Limb (tissue), 2 donors: ENCODE data around the gene FAM114A2.
"Not testable (repeated sequence)": the region's sequence is repeated elsewhere in the genome, so short reads cannot be mapped to it uniquely, and the experiment has no call there.

Experiments
- DNase-seq, 2 donors: peaks; one replicate each; pipeline ENCODE4 v3.0.0-alpha.2; 2016; ENCODE audit errors: extremely low spot score in 2 of 2

FAM114A2 gene

DNA sequence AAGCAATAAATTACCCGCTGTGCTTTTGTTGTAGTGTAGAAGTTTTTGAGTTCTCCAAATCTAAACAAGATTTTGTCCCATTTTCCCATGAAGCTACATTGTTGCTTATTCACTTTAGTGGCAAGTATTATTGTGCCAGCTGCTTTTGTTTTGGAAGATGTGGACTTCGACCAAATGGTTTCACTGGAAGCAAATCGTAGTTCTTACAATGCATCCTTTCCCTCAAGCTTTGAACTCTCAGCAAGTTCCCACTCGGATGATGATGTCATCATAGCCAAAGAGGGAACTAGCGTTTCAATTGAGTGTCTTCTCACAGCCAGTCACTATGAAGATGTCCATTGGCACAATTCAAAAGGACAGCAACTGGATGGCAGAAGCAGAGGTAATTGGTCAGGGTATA lies 10.9 kb upstream of the FAM114A2 start:
- no peak for DNase-seq

GRCh38 chr5:154047324-154047723 lies 8.6 kb upstream of the FAM114A2 start:
- no peak for DNase-seq

- DNase-seq: no peak
These were observed 7.8 kb upstream of the FAM114A2 start for GRCh38 chr5:154046486-154046885.

DNA sequence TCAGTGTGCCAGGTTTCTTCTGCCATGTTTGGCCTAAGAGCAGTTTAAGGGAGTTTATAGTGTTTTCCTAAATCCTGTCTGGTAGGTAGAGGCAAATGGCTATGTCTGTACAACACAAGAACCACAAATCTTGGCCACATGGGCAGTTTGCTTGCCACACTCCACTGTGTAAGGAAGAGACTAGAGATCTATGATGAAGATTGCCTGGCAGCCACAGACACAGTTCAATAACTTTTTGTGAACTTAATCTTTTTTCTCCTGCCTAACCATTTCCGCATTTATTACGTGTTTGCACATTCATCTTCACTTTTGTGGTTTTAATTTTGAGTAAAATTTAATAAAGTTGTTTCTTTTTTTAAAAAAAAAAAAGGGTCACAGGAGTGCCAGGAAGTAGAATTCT lies 5.9 kb upstream of the FAM114A2 start:
- no peak for DNase-seq

DNA sequence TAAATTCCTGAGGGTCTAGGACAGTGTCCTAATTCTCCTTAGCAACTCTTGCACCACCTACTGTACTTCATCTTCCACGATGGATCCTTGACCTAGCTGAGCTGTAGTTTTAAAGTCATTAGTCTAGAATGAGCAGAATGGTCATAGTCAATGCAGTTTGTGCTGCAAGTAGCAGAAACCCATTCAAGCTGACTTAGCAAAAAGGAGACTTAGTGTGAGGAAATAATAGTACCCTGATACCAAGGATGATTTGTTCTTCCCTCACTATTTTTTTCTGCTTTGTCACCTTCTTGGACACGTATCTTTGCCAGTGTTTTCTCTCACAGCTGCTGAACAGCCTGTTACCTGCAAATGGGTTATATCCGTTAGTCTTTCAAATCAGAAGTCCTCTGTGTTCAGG lies 5.4 kb upstream of the FAM114A2 start:
- DNase-seq: no peak

DNA sequence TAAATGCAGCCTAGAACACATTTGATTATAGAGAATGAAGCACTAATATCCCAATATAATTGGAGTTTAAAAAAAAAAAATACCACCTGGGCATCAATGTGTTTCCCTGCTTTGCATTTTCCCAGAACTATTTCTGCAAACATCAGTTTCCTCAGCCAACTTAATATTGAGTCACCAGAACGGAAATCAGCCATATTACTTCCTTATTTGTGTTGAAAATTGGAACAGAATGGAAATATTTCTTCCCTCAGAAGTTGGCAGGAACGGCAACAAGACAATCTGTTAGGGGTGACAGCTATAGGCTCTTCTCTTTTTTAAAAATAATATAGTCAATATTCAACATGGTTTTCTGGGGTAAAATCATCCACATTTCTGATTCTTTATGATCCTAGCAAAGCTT lies 4.1 kb upstream of the FAM114A2 start:
- DNase-seq: no peak

- DNase-seq: no peak
These were observed 734 bp upstream of the FAM114A2 start for GRCh38 chr5:154039458-154039829.

GRCh38 chr5:154038261-154038706 lies 426 bp downstream of the FAM114A2 start:
- no peak for DNase-seq

- no peak for DNase-seq
These were observed 3.8 kb downstream of the FAM114A2 start for GRCh38 chr5:154034944-154035343.

DNA sequence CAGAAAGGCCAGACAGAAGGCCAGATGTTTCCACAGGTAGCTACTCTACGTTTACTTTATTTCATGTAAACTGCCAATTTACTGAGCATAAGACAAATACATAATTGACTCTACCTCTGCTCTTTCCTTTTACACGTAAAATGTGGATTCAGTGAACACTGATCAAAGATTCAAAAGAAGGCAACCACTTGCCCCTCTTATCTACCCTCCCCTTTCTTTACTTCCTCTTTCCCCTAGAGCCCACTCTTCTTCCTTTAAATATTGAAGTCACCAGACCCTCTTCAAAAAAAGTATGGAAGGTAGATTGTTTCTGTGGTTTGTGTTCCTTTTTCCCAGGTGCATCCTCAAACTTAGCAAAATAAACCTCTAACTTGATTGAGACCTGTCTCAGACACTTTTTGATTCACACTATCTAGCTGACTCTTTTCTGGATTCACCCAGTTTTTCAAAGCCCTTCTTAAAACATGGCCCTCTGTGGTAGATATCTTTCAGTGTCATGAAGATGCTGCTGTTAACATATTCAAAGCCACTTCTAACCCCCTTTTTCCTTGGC lies 6.7 kb downstream of the FAM114A2 start:
- DNase-seq: no peak

GRCh38 chr5:154025951-154026350 lies 12.8 kb downstream of the FAM114A2 start:
- DNase-seq: no peak

- DNase-seq: not testable (repeated sequence)
These were observed 19.8 kb downstream of the FAM114A2 start for GRCh38 chr5:154018919-154019318.

GRCh38 chr5:154015071-154015693 lies 23.5 kb downstream of the FAM114A2 start:
- no peak for DNase-seq

DNA sequence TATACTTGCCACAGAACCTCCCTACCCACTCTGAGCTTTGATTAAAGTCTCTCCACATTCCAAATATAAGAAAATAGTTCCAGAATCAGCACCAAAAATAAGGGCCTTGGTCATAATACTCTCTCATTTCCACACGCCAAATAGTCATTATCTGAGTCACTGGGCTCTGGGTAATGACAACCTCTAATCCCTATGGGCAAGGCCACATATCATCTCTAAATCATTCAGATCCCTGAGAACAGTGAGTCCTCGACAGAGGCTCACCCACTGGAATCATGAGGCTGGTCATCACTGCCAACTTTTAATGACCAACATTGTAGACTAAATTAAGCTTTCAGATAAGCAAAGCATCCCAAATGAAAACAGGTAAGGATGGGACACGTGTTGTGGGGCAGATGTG lies 28.1 kb downstream of the FAM114A2 start:
- no peak for DNase-seq

DNA sequence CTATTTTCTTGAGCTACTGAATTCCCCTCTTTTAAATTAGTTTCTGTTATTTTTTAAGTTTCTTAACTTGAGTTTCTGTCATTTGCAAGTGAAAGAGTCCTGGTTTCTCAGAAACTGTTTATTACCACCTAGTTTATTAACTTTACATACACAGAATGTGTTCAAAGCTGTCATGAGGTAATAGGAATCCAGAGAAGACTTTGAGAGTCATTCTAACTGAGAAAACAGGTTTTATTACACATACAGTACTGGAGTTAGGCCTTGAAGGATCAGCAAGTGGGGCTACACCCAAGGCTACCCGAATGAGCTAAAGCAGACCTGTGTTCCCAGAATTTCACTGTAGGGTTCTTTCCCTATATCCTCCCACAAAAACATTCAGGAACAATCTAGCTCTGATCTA lies 33.1 kb downstream of the FAM114A2 start:
- no peak for DNase-seq

GRCh38 chr5:154002511-154003020 lies 36.1 kb downstream of the FAM114A2 start:
- DNase-seq: no peak

DNA sequence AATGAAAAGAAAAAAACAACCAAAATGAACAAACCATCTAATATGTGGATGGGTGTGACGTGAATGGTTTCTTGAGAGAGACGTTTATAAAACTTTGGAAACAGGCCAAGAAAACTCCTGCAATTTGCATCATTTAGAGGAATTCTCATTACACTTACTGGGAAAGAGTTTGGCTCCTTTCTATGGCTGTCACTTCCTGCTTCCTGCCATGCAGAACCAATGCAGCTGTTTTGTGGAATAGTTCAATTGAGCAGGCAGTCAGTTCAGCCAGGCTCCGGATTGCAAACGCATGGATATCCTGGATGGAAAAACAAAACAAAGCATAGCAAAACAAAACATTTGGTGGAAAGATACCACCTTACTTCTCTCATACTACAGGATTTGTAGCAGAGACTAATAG lies 36.6 kb downstream of the FAM114A2 start:
- DNase-seq: peak in 1 of 2 donors; percentile 48

DNA sequence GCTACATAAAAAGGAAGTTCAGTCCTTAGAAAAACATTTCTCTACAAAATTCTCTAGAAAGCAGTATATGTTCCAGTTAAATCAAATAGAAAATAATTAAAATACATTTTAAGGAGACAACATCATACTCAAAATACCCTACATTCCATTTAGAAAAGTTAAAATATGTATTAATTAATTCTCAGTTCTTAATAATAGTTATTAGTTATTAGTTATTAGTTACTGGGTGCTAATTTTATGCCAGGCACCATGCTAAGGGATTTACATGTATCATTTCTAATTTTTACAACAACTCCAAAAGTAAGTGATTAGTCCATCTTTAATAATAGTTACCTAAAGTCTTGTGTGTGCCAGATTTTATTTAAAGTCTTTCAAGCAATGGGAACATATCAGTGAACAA lies 38.0 kb downstream of the FAM114A2 start:
- no peak for DNase-seq

DNA sequence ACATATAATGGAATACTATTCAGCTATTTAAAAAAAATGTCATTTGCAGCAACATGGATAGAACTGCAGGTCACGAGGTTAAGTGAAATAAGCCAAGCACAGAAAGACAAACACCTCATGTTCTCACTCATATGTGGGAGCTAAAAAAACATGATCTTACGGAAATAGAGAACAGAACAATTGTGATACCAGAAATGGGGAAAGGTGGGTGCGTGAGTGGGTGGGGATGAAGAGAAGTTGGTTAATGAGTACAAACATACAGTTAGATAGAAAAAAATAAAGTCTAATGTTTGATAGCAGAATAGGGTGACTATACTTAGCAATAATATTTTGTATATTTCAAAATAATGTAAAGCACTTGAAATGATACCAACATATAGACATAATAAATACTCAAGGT lies 38.7 kb downstream of the FAM114A2 start:
- no peak for DNase-seq

DNA sequence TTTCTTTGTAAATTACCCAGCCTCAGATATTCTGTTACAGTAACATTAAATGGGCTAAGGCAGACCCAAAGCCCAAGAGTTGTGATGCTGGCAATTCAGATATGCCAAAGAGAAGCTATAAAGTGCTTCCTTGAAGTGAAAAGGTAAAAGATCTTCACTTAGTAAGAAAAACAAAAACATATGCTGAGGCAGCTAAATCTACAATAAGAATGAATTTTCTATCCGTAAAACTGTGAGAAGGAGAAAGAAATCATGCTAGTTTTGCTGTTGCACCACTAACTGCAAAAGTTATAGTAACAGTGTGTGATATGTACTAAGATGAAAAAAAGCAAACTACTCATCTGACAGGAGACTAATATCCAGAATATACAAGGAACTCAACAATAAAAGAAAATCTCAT lies 39.9 kb downstream of the FAM114A2 start:
- DNase-seq: no peak

DNA sequence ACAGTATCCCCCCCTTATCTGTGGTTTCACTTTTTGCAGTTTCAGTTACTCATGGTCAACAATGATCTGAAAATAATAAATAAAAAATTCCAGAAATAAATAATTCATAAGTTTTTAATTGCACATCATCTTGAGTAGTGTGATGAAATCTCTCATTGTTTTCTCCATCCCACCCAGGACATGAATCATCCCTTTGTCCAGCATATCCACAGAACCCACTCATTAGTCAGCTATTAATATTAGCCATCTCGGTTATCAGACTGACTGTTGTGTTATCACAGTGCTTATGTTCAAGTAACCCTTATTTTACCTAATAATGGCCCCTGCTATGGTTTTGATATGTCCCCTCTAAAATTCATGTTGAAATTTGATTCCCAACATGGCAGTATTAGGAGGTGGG lies 40.7 kb downstream of the FAM114A2 start:
- DNase-seq: no peak

- DNase-seq: no peak
These were observed 47.5 kb downstream of the FAM114A2 start for GRCh38 chr5:153991168-153991567.

GRCh38 chr5:153988510-153988909 lies 50.2 kb downstream of the FAM114A2 start:
- no peak for DNase-seq

DNA sequence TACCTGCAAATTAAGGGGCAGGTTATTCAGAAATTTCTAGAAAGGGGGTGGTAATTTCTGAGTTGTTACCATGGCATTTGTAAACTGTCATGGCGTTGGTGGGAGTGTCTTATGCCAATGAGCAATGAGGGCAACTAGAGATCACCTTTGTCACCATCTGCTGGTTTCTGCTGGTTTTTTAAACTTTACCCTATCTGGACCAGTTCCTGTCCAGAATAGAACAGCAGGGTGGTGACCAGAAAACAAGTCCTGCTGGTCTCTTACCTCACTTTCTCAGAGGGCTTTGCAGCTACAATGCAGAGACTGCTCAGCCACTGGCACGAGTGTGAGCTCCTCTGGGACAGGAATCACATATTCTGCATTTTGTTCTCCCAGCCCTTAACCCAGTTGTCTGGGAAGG lies 51.4 kb downstream of the FAM114A2 start:
- DNase-seq: no peak
